WTC11 (cell line): ENCODE results near the gene PLIN5.

Experiments
- EMX1 ChIP-seq: fragments of 250-450 bp; sonication (Bioruptor Pico); IDR thresholded peaks from 2 replicates; pipeline ENCODE4 v1.8.0; 2021; ENCODE audit warnings: mild to moderate bottlenecking
- SMAD3 ChIP-seq: sonication (generic); formaldehyde crosslinking; IDR thresholded peaks from 2 replicates; pipeline ENCODE4 v1.8.0; 2022; ENCODE audit warnings: missing genetic modification reagents, mild to moderate bottlenecking, borderline replicate concordance

DNA sequence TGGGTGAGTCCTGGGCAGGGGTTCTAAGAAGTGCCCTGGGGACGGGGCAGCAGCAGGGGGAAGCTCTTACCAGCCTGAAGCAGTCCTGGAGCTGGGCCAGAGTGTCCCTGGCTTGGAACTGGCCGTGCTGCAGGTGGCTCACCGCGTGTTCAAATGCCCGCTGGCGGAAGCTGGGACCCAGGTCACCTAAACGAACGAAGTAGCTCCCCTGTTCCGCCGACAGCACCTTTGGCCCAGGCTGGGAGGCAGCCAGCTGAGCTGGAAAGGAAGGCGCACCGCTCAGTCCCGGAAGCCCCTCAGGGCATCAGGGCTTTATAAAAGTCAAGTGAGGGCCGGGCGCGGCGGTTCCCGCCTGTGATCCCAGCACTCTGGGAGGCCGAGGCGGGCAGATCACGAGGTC is 26.3 kb downstream of the PLIN5 start:
- TF ChIP-seq SMAD3 (CRISPR knock-in tag) (no peak), EMX1 (CRISPR knock-in tag) (no peak)
